ENCODE data around the gene SF3B6. TPM values are rescaled to one million over a fixed set of nuclear protein-coding genes. Genes with fewer than 3 reads are reported as not detected.
A peak's percentile ranks its signal among the peaks of the same experiment; 100 is the strongest.

Gene SF3B6
- total and polyA plus RNA-seq, 9 of the 15 experiments (the other 6 are each of a cell fraction or from before 2014, with no cell fraction given) = 146 to 591 (median 295) TPM

- TF ChIP-seq, protein P1, sequence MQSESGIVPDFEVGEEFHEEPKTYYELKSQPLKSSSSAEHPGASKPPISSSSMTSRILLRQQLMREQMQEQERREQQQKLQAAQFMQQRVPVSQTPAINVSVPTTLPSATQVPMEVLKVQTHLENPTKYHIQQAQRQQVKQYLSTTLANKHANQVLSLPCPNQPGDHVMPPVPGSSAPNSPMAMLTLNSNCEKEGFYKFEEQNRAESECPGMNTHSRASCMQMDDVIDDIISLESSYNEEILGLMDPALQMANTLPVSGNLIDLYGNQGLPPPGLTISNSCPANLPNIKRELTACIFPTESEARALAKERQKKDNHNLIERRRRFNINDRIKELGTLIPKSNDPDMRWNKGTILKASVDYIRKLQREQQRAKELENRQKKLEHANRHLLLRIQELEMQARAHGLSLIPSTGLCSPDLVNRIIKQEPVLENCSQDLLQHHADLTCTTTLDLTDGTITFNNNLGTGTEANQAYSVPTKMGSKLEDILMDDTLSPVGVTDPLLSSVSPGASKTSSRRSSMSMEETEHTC (IDR thresholded peaks at IDR 0.05) = no peak
- TF ChIP-seq ZNF280A (IDR thresholded peaks at IDR 0.05; ENCODE audit: low read depth, partially characterized antibody) = no peak
- TF ChIP-seq ZNF699 (CRISPR knock-in tag; IDR thresholded peaks at IDR 0.05; ENCODE audit: insufficient replicate concordance) = no peak
- no peak for TF ChIP-seq POU5F1 (IDR thresholded peaks at IDR 0.05; ENCODE audit: borderline replicate concordance, low read depth, low read length, partially characterized antibody)
- no peak for TF ChIP-seq HCFC1 (IDR thresholded peaks at IDR 0.05; ENCODE audit: low read depth, low read length)
- TF ChIP-seq, protein P2, sequence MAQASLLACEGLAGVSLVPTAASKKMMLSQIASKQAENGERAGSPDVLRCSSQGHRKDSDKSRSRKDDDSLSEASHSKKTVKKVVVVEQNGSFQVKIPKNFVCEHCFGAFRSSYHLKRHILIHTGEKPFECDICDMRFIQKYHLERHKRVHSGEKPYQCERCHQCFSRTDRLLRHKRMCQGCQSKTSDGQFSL (CRISPR knock-in tag; IDR thresholded peaks at IDR 0.05) = no peak
- TF ChIP-seq, protein P2 (tag; IDR thresholded peaks at IDR 0.05) = no peak
- TF ChIP-seq SREBF2 (CRISPR knock-in tag; IDR thresholded peaks at IDR 0.05) = no peak
- TF ChIP-seq, protein P3, sequence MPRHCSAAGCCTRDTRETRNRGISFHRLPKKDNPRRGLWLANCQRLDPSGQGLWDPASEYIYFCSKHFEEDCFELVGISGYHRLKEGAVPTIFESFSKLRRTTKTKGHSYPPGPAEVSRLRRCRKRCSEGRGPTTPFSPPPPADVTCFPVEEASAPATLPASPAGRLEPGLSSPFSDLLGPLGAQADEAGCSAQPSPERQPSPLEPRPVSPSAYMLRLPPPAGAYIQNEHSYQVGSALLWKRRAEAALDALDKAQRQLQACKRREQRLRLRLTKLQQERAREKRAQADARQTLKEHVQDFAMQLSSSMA (CRISPR knock-in tag; IDR thresholded peaks at IDR 0.05) = no peak
- no peak for TF ChIP-seq STAT5A (IDR thresholded peaks at IDR 0.05; ENCODE audit: borderline replicate concordance, low read length)
- peak; percentile 97 for TF ChIP-seq CXXC5 (CRISPR knock-in tag; IDR thresholded peaks at IDR 0.05)
- TF ChIP-seq TEAD1 (CRISPR knock-in tag; IDR thresholded peaks at IDR 0.05) = no peak
- TF ChIP-seq RNF2 (IDR thresholded peaks at IDR 0.05) = no peak; the same call in 1 of the 2 replicates
- TF ChIP-seq JUN (IDR thresholded peaks at IDR 0.05; ENCODE audit: borderline replicate concordance, low read depth, low read length) = no peak
- no peak for TF ChIP-seq JUN (CRISPR knock-in tag; IDR thresholded peaks at IDR 0.05; ENCODE audit: borderline replicate concordance)
- TF ChIP-seq UBTF (IDR thresholded peaks at IDR 0.05; ENCODE audit: borderline replicate concordance in 1 of 2, low read depth in 2 of 2, low read length in 2 of 2) = peak in 1 of 2 experiments; percentile 53; a peak in 1 of 4 replicates
- TF ChIP-seq MED1 (CRISPR knock-in tag; IDR thresholded peaks at IDR 0.05; ENCODE audit: borderline replicate concordance) = no peak
- TF ChIP-seq SRSF7 (optimal IDR thresholded peaks at IDR 0.05; ENCODE audit: low read depth, low read length) = no peak
- TF ChIP-seq FUS (optimal IDR thresholded peaks at IDR 0.05; ENCODE audit: low read depth, low read length) = peak; percentile 36
- TF ChIP-seq PCBP1 (IDR thresholded peaks at IDR 0.05; ENCODE audit: low read depth, low read length, poor library complexity, severe bottlenecking) = no peak
- no peak for TF ChIP-seq DPF2 (IDR thresholded peaks at IDR 0.05)
- no peak for TF ChIP-seq NFRKB (IDR thresholded peaks at IDR 0.05; ENCODE audit: low read depth)
Measured at GRCh38 chr2:24123195-24123921, 47.2 kb upstream of the SF3B6 start, which contains the start of the genes FAM228B and PFN4 (continued).

Data from K562 (cell line).